Activated CD8-positive, alpha-beta memory T cell treated with anti-CD3 and anti-CD28 coated beads, Interleukin-2, amount 50 U/mL, for 4 hours (primary cell): ENCODE results near the gene ADCY5.
"Not testable (repeated sequence)": the region's sequence is repeated elsewhere in the genome, so short reads cannot be mapped to it uniquely, and the experiment has no call there.

ENCODE experiments used
- DNase-seq: peaks from one replicate; pipeline ENCODE4 v3.0.0-alpha.2; 2020

ADCY5 gene

GRCh38 chr3:123283074-123283473, 165.8 kb downstream of the ADCY5 start:
- no peak for DNase-seq

GRCh38 chr3:123282461-123282860, 166.4 kb downstream of the ADCY5 start:
- no peak for DNase-seq

- DNase-seq, result no peak
These were observed 167.0 kb downstream of the ADCY5 start for GRCh38 chr3:123281929-123282328.

- no peak for DNase-seq
These were observed 167.5 kb downstream of the ADCY5 start for GRCh38 chr3:123281406-123281805.

- no peak for DNase-seq
These were observed 169.8 kb downstream of the ADCY5 start for GRCh38 chr3:123279121-123279520.

- DNase-seq, result no peak
These were observed 170.4 kb downstream of the ADCY5 start for GRCh38 chr3:123278446-123278845.

GRCh38 chr3:123277106-123277505, 171.8 kb downstream of the ADCY5 start:
- DNase-seq, result no peak

- DNase-seq, result no peak
These were observed 172.4 kb downstream of the ADCY5 start for GRCh38 chr3:123276346-123277006.

GRCh38 chr3:123275691-123276090, 173.2 kb downstream of the ADCY5 start:
- no peak for DNase-seq

GRCh38 chr3:123272547-123272946, 176.3 kb downstream of the ADCY5 start:
- no peak for DNase-seq

- no peak for DNase-seq
These were observed 177.3 kb downstream of the ADCY5 start for GRCh38 chr3:123271466-123272159.

- DNase-seq, result no peak
These were observed 178.1 kb downstream of the ADCY5 start for GRCh38 chr3:123270818-123271217.

GRCh38 chr3:123267821-123268220, 181.1 kb downstream of the ADCY5 start:
- no peak for DNase-seq

- no peak for DNase-seq
These were observed 184.9 kb downstream of the ADCY5 start for GRCh38 chr3:123263941-123264340.

GRCh38 chr3:123262868-123263267, 186.0 kb downstream of the ADCY5 start:
- DNase-seq, result no peak

GRCh38 chr3:123262226-123262625, 186.7 kb downstream of the ADCY5 start:
- no peak for DNase-seq

GRCh38 chr3:123261666-123262065, 187.2 kb downstream of the ADCY5 start:
- DNase-seq, result no peak

- no peak for DNase-seq
These were observed 190.0 kb downstream of the ADCY5 start for GRCh38 chr3:123258811-123259420.

- DNase-seq, result no peak
These were observed 190.5 kb downstream of the ADCY5 start for GRCh38 chr3:123258359-123258758.

- DNase-seq, result no peak
These were observed 192.6 kb downstream of the ADCY5 start for GRCh38 chr3:123256256-123256655.

- no peak for DNase-seq
These were observed 202.0 kb downstream of the ADCY5 start for GRCh38 chr3:123246866-123247265.

GRCh38 chr3:123244128-123244527, 204.8 kb downstream of the ADCY5 start:
- peak; percentile 26 for DNase-seq

GRCh38 chr3:123239756-123240155, 209.1 kb downstream of the ADCY5 start:
- DNase-seq, result no peak

GRCh38 chr3:123239186-123239585, 209.7 kb downstream of the ADCY5 start:
- not testable (repeated sequence) for DNase-seq
